HG03159 (cell line): ENCODE measurements around the gene TEX22.

ENCODE experiments used
- ATAC-seq: cut with Tn5 transposase; IDR thresholded peaks from one replicate; pipeline ENCODE4 v1.9.1; 2021; ENCODE audit warnings: mild to moderate bottlenecking, moderate library complexity; ENCODE audit not compliant: unreplicated experiment

Gene TEX22

GRCh38 chr14:105437723-105438500 lies 39.6 kb downstream of the TEX22 start:
- no peak for ATAC-seq

GRCh38 chr14:105439179-105439578 lies 40.8 kb downstream of the TEX22 start:
- no peak for ATAC-seq

GRCh38 chr14:105439710-105440553 lies 41.6 kb downstream of the TEX22 start:
- no peak for ATAC-seq

- ATAC-seq = no peak
These were observed 42.2 kb downstream of the TEX22 start for GRCh38 chr14:105440554-105440900.

GRCh38 chr14:105440992-105441391 lies 42.7 kb downstream of the TEX22 start:
- no peak for ATAC-seq

- no peak for ATAC-seq
These were observed 43.8 kb downstream of the TEX22 start for GRCh38 chr14:105442125-105442524.

- no peak for ATAC-seq
These were observed 44.5 kb downstream of the TEX22 start for GRCh38 chr14:105442834-105443233.

- ATAC-seq = no peak
These were observed 46.5 kb downstream of the TEX22 start for GRCh38 chr14:105444859-105445258.

- ATAC-seq = no peak
These were observed 47.0 kb downstream of the TEX22 start for GRCh38 chr14:105445290-105445689.

GRCh38 chr14:105445901-105446845 lies 47.8 kb downstream of the TEX22 start:
- no peak for ATAC-seq

GRCh38 chr14:105446971-105447370 lies 48.6 kb downstream of the TEX22 start:
- no peak for ATAC-seq

GRCh38 chr14:105447651-105448640 lies 49.6 kb downstream of the TEX22 start:
- no peak for ATAC-seq

- ATAC-seq = no peak
These were observed 50.4 kb downstream of the TEX22 start for GRCh38 chr14:105448706-105449111.

GRCh38 chr14:105449276-105450122 lies 51.2 kb downstream of the TEX22 start:
- no peak for ATAC-seq

GRCh38 chr14:105450123-105450505 lies 51.8 kb downstream of the TEX22 start:
- ATAC-seq = no peak

GRCh38 chr14:105450864-105451720 lies 52.8 kb downstream of the TEX22 start:
- ATAC-seq = no peak

GRCh38 chr14:105452963-105453362 lies 54.6 kb downstream of the TEX22 start:
- no peak for ATAC-seq

GRCh38 chr14:105453847-105454246 lies 55.5 kb downstream of the TEX22 start:
- no peak for ATAC-seq
